CD4-positive, alpha-beta T cell treated with Interleukin-10 for 1 hour (primary cell): Measurements from ENCODE around the gene SDHAF4.
"Not testable (repeated sequence)": the region's sequence is repeated elsewhere in the genome, so short reads cannot be mapped to it uniquely, and the experiment has no call there.

Experiments
- DNase-seq: peaks from one replicate; pipeline ENCODE4 v3.0.0-alpha.2; 2020

SDHAF4 gene

DNA sequence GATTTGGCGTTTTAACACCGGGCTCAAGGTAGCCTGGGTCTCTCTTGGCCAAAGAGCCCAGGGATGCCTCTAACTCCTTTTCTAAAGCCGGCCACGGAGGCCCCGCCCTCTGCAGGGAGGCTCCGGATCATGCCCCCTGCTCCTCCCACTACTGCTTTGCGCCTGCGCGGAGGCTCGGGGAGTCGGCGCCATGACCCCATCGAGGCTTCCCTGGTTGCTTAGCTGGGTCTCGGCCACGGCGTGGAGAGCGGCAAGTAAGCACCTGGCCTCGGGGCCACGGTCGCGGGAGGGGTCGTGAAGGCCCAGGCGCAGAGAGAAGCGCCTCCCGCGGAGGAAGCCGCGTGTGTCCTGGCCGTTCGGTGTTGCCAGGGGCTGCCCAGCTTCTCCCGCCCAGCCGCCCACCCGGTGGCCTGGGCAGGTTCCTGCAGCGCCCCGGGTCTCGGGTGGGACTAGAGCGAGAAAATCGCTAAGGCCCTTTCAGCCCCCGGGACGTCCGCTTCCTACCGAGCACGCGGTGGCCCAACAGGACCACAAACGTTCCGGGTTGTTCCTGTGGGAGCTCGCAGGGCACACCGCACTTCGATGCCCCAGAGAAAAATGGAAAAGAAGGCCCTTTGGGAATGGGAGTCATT, at the start of gene SDHAF4:
SDHAF4 (plus strand) TSS at position 180 of the 632 bp plus-strand sequence; CDS start at position 191, 11 bp downstream.
- peak; percentile 95 for DNase-seq

DNA sequence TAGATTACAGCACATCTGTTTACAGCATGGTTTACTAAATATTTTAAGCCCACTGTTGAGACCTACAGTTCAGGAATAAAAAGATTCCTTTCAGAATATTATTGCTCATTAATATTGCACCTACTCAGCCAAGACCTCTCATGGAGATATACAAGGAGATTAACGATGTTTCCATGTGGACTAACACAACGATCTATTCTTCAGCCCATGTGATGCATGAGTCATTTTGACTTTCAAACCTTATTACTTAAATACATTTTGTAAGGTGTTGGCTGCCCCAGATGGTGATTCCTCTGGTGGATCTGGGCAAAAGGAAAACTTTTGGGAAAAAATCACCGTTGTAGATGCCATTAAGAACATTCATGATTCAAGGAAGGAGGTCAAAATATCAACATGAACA, 48.0 kb upstream of the SDHAF4 start:
- DNase-seq: no peak

DNA sequence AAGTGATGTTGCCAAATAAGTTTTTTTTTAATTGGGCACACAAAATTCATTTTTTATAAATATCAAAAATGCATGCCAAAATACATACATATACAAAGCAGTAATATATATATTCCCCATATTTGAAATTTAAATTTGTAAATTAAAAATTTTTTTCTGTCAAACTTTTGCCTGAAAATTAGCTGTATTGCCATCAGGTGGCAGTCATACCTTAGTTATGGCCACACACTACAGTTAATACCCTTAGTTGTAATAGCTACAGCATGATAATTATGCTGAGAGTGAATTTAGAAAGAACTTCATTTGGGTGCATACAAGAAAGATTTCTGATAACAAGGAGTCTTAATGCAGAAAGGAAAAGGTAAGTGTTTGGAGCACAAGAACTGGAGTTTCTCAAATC, 46.2 kb upstream of the SDHAF4 start:
- peak; percentile 39 for DNase-seq

DNA sequence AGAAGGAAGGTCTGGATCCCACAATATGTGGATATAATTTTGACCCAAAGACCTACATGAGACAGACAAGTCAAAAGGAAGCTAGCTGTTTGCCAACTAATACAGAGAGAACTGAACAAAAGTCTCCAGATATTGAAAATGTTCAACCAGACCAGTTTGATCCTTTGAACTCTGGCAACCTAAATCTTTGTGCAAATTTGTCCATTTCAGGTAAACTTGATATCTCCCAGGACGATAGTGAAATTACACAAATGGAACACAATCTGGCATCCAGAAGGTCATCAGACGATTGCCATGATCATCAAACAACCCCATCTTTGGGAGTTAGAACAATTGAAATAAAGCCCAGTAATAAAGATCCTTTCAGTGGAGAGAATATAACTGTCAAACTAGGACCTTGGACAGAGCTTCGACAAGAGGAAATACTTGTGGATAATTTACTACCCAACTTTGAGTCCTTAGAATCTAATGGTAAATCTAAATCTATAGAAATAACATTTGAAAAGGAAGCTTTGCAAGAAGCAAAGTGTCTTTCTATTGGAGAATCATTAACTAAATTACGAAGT, 41.9 kb upstream of the SDHAF4 start:
- DNase-seq: no peak

- no peak for DNase-seq
These were observed 39.5 kb upstream of the SDHAF4 start for GRCh38 chr6:70527071-70527737.

DNA sequence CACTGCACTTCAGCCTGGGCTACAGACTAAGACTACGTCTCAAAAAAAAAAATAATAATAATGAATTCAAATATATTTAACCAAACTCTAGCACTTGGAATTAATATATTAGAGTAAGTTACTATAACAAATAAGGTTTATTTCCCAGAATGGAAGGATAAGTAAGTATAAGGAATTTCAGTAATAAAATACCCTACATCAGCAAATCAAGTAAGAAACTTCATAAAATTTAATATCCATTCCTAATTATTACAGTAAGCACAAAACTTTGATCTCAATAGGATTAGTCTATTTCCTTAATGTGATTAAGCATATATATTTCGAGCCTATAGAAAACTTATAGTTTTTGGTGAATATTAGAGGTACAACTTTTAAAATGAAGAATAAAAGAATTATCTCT, 36.7 kb upstream of the SDHAF4 start:
- DNase-seq: no peak

GRCh38 chr6:70531133-70531532, 35.6 kb upstream of the SDHAF4 start:
- DNase-seq: no peak

DNA sequence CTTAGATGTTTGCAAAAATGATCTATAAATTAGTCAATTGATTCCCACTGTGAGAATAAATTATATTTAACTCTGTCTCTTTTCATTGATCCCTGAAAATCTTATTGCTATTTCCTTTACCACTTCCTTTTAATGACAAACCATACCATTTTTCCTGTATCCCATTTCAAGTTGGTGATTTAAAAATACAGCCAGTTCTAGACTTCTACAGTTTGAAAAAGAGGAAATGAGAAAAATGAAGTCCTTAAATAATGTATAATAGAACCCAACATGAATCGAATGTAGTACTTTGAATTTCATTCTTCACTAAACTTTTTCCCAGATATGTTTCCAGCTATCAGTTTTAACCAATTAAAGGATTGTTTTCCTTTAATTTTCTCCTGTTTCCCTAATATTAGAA, 29.5 kb upstream of the SDHAF4 start:
- DNase-seq: no peak

- no peak for DNase-seq
These were observed 28.4 kb upstream of the SDHAF4 start for GRCh38 chr6:70538376-70538775.

- peak; percentile 28 for DNase-seq
These were observed 19.4 kb upstream of the SDHAF4 start for GRCh38 chr6:70547313-70547712.

DNA sequence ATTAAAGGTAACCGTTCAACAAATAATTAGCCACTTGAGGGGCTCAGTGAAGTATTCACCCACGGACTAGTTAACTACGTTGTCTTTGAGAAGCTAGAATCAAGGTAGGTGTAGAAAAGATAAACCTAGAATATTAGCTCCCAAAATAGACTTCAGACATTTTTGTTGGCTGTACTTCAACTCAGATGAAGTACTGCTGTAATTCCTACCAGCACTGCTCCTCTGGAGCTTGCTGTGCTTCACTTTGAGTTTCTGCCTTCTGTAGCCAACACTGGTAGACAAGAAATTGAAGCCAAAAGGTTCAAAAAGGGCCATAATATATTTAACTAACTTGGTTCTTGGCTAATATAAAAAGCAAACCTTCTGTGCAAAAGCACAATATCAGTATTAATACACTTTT, 18.8 kb upstream of the SDHAF4 start:
- no peak for DNase-seq

- no peak for DNase-seq
These were observed 17.4 kb upstream of the SDHAF4 start for GRCh38 chr6:70549327-70549726.

DNA sequence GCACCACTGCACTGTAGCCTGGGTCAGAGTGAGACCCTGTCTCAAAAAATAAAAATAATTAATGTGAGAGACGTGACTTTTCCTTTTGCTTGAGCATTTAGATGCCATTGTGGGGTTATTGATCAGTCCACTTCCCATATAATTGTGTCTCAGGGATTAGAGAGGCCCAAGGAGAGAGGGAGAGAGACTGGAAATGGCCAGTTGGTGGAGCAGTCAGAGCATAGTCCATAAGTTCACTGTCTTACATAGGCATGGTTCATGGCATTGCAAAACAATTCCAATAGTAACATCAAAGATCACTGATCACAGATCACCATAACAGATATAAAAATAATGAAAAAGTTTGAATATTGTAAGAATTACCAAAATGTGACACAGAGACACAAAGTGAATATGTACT, 15.2 kb upstream of the SDHAF4 start:
- DNase-seq: no peak

DNA sequence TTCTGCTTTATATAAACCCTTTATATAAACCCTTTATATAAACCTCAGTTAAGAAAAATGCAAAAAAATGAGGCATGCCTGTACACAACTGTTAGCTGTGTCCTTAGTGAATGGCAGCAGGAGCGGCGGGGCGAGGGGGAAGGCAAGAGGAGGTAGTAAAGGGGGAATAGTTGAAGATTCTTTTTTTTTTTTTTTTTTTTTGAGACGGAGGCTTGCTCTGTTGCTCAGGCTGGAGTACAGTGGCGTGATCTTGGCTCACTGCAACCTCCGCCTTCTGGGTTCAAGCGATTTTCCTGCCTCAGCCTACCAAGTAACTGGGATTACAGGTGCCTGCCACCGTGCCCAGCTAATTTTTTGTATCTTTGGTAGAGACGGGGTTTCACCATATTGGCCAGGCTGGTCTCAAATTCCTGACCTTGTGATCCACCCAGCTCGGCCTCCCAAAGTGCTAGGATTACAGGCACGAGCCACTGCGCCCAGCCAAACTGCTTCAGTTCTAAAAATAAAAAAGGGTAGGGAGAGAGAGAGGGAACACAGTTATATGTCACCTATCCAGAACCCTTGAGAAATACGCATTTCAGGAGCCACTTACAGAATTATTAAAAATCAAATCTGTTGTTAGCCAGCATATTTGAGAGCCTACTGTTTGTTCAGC, 14.3 kb upstream of the SDHAF4 start:
- not testable (repeated sequence) for DNase-seq

GRCh38 chr6:70552974-70553373, 13.8 kb upstream of the SDHAF4 start:
- DNase-seq: no peak

- DNase-seq: no peak
These were observed 8.7 kb upstream of the SDHAF4 start for GRCh38 chr6:70557998-70558397.

- not testable (repeated sequence) for DNase-seq
These were observed 4.3 kb upstream of the SDHAF4 start for GRCh38 chr6:70562401-70562800.

DNA sequence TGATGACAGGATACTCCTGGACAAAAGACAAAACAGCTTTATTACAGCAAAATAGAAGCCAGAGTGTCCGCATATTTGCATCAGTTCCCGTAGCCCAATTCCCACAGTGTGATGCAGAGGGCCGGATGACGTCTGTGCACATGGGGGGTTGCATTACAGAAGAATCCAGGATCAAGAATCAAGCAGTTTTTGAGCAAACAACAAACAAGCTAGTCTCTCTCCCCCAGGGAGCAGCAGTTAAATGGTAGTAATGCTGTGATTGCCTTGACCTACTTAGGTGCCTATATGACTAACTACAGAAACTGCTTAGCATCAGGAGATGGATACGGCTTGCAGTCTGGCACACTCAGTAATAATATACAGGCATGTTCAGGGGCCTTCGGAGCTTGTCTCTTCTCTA, 3.2 kb upstream of the SDHAF4 start:
- DNase-seq: no peak

DNA sequence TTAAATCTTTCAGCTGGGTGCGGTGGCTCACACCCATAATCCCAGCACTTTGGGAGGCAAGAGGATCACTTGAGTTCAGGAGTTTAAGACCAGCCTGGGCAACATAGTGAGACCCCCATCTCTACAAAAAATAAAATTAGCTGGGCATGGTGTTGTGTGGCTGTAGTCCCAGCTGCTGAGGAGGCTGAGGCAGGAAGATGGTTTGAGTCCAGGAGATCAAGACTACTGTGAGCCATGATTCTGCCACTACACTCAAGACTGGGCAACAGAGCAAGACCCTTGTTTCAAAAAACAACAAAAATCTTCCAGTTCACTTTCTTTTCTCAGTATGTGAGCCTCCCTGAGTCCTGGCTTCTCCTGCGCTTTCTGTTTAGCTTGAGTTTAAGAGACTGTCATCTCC, 7.9 kb downstream of the SDHAF4 start:
- no peak for DNase-seq

- no peak for DNase-seq
These were observed 9.3 kb downstream of the SDHAF4 start for GRCh38 chr6:70575899-70576495.

DNA sequence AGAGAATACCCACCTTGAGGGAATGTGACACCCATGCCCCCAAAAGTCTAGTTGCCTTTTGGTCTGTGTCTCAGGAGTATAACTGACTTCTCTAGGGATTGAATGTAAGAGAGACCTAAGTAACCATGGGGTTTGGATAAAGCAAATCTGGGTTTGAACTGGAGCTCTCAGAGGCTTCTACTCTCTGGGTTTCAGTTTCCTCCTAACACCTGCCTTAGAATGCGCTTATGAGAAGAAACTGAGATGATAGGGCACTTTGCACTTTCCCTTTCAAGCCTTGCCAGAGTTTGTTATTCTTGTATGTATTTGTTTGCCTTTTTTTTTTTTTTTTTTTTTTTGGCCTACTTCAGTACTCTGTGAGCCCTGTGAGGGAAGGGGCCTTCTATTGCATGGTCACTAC, 19.4 kb downstream of the SDHAF4 start:
- DNase-seq: no peak

DNA sequence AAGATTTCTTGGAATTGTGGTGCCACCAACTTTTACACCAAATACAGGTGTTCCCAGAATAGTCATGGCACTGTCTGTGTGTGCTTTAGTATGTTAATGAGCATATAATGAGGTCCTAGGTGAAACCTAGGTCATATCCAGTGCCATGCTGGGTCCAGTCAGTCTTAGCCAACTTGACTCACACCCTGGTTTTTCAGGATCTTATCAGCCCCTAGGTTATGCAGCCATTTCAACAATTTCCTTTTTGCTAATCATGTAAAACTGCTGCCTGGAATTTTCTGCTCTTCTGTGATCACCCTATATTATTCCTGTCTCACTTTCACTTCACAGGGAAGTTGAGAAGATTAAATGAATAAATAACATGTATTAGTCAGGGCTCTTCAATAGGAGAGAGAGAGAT, 23.7 kb downstream of the SDHAF4 start:
- no peak for DNase-seq

GRCh38 chr6:70592391-70593117, 25.8 kb downstream of the SDHAF4 start:
- DNase-seq: no peak
